ENCODE data around the gene TRPM2.
"Not testable (repeated sequence)": the region's sequence is repeated elsewhere in the genome, so short reads cannot be mapped to it uniquely, and the experiment has no call there.

Gene TRPM2

DNA sequence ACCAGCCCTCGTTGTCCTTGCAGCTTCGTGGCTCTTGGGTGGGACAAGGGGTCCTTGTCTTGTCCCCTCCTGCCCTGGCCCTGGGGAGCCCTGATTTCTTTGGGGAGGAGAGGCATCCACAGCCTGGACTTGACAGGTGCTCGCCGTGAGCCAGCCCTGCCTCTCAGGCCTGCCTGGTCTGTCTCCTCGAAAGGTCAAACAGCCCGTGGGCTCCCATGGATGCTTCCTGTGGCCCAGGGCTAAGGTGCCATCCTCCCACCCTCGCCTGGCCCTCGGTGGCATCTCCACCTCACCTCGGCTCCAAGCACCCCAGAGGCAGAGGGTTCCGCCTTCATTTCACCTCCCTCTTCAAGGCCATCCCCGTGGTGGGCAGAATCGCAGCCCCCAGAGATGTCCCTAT lies 110.9 kb downstream of the TRPM2 start:
- H3K9me3 Mint-ChIP-seq: no peaks in the 10 kb centered on the region
- no peak overlapping the region for H3K4me3 Mint-ChIP-seq
- no peaks in the 10 kb centered on the region for H3K36me3 Mint-ChIP-seq (ENCODE audit: low read depth)
- no peaks in the 10 kb centered on the region for H3K27me3 Mint-ChIP-seq (ENCODE audit: low read depth)
- no peak overlapping the region for H3K27ac Mint-ChIP-seq
- H3K4me1 Mint-ChIP-seq (ENCODE audit: low read depth): no peaks in the 10 kb centered on the region

DNA sequence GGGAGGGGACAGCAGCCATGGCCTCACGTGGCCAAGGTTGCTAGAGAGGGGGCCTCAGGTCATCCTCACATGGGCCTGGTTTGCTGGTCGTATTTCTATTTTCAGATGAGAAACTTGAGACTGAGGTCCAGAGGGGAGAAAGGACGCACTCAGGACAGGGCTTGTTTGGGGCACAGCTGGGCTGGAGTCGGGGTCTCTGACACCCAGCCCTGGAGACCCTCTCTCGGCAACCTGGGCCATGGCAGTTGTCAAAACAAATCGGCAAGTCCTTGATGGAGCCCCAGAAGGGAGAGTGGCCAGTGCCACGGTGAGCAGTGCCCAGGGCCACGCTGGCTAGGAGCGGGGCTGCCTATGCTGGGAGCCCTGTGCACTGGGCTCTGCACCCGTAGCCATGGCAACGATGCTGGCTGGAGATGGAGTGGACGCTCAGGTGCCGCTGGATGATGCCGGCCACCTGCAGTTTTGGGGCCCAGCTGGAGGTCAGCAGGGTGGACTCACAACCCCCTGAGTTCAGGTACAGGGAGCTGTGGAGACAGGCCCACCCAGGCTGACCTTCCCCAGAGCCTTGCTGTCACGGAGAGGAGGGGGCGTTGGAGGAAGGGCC lies 113.0 kb downstream of the TRPM2 start:
- Mint-ChIP-seq H3K27ac (no peak overlapping the region), H3K4me1 (ENCODE audit: low read depth) (no peaks in the 10 kb centered on the region), H3K4me3 (no peak overlapping the region), H3K27me3 (ENCODE audit: low read depth) (no peaks in the 10 kb centered on the region), H3K9me3 (no peaks in the 10 kb centered on the region), H3K36me3 (ENCODE audit: low read depth) (no peaks in the 10 kb centered on the region)

DNA sequence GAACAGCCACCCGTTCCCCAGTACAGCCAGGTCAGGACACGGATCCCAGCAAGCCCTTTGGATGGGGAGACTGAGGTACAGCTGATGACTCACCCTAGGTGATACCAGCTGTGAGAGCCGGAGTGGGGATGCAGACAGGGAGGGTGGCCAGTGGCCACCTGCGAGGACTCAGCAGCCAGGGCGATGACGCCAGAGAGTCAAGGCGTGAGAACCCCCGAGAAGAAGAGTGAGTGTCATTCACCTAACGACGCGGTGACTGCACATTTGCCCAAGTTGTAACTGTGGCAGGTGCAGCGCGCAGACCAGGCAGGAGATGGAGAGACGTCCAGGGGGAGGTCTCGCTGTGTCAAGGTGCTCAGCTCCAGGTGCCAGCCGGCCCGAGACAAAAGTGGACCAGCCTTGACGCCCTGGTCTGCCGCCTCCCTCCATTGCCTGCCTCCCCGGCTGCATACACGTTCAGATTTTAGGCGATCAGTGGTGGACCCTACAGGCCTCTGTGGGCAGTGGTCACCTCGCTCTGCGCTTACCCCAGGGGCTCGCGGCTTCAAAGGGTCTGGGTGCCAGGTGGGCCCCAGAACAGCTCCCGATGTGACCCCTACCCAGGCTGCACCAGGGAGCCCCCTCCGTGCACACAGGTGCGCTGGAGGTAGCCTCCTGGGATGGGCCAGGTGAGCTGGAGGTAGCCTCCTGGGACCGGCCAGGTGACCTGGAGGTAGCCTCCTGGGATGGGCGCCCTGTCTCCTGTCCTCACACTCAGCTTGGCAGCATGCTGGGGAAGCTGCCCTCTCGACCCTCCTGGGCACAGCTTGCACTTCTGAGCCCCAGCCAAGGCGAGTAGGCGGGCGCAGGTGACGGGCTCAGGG lies 113.8 kb downstream of the TRPM2 start:
- Mint-ChIP-seq H3K36me3 (ENCODE audit: low read depth) (no peaks in the 10 kb centered on the region), H3K27ac (no peak overlapping the region), H3K4me1 (ENCODE audit: low read depth) (no peaks in the 10 kb centered on the region), H3K4me3 (no peak overlapping the region), H3K9me3 (no peaks in the 10 kb centered on the region), H3K27me3 (ENCODE audit: low read depth) (peaks cover 2% of the 10 kb centered on the region)

DNA sequence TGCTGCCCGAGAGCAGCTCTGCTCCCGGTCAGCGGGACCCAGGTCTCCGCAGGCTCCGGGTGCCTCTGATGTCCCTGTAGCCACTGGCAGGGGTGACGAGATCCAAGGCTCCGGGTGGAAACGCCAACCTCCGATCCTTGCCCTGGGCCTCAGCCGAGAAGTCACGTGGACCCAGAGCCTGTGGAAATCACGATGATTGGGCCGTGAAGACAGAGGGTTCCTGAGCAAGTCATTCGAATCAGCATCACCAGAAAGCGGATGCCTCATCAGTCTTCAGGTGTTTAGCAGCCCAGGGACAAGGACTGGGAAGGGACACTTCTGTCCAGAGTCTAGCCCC lies 114.4 kb downstream of the TRPM2 start:
- Mint-ChIP-seq H3K4me3 (no peak overlapping the region), H3K4me1 (ENCODE audit: low read depth) (no peaks in the 10 kb centered on the region), H3K27ac (no peak overlapping the region), H3K9me3 (no peaks in the 10 kb centered on the region), H3K36me3 (ENCODE audit: low read depth) (no peaks in the 10 kb centered on the region), H3K27me3 (ENCODE audit: low read depth) (peaks cover 3% of the 10 kb centered on the region)

DNA sequence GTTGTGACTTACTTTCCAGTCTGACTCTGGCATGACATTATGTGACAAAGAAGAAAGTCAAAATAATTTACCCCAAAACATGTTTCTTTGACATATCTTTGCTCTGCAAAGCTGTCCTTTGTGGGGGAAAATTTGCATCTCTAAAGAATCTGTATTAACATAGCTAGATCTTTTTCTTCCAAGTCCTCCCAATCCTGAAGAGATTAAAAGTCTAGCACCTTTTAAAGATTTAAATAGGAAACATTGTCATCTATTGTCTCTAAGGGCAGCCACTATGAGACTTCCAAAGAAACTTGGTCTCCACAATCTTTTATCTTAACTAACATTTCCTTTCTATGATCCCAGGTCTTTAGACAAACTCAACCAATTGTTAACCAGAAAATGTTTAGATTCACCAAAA lies 117.9 kb downstream of the TRPM2 start:
- H3K27ac Mint-ChIP-seq: no peak overlapping the region
- H3K4me3 Mint-ChIP-seq: no peak overlapping the region
- no peaks in the 10 kb centered on the region for H3K4me1 Mint-ChIP-seq (ENCODE audit: low read depth)
- H3K9me3 Mint-ChIP-seq: no peaks in the 10 kb centered on the region
- no peaks in the 10 kb centered on the region for H3K36me3 Mint-ChIP-seq (ENCODE audit: low read depth)
- peaks cover 3% of the 10 kb centered on the region for H3K27me3 Mint-ChIP-seq (ENCODE audit: low read depth)

DNA sequence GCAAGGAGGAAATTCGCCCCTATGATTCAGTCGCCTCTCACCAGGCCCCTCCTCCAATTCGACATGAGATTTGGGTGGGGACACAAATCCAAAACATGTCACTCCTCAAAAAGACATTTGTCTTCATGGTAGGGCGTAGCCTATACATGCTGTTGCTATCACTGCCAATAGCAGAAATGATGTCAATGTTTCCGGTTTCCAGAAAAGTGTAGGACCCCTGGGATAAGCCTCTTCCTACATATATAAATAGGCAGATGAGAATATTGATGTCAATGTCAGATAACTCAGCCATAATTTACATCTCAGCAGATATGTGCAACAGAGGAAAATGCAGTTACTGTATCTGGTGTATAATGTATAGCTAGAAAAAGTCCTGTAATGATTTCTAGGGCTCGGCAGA lies 118.6 kb downstream of the TRPM2 start:
- Mint-ChIP-seq H3K36me3 (ENCODE audit: low read depth) (no peaks in the 10 kb centered on the region), H3K27me3 (ENCODE audit: low read depth) (peaks cover 3% of the 10 kb centered on the region), H3K4me3 (no peak overlapping the region), H3K27ac (no peak overlapping the region), H3K9me3 (no peaks in the 10 kb centered on the region), H3K4me1 (ENCODE audit: low read depth) (no peaks in the 10 kb centered on the region)

DNA sequence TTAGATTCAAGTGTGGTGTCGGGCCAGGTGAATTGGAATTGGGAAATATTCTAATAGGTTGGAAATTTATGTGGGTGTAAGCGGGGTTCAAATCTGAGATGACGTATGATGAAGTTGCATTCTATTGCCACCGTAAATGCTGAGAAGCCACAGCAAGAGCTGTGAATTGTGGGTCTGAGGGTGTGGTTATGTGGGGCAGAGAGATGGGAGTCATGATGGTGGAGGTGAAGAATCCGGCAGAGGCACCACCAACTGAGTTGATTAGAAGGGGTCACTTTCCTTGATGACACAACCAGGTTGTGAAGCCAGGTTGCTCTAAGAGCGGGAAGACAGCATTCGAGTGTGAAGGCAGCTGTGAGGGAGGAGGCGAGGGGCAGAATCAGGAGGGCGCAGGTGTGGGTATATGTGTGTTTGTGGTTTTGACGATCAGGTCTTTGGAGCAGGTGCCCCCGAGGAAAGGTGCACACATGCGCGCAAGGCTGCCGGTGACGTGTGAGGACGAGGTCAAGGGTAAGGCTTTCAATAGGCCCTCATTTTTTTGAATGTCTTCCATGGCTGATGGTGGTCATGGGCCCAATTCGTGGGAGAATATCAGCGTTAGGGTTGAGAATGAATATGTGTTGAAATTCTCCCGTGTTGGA lies 120.6 kb downstream of the TRPM2 start:
- no peak overlapping the region for H3K4me3 Mint-ChIP-seq
- peaks cover 2% of the 10 kb centered on the region for H3K4me1 Mint-ChIP-seq (ENCODE audit: low read depth)
- no peaks in the 10 kb centered on the region for H3K36me3 Mint-ChIP-seq (ENCODE audit: low read depth)
- no peak overlapping the region for H3K27ac Mint-ChIP-seq
- H3K9me3 Mint-ChIP-seq: no peaks in the 10 kb centered on the region
- H3K27me3 Mint-ChIP-seq (ENCODE audit: low read depth): peaks cover 3% of the 10 kb centered on the region

DNA sequence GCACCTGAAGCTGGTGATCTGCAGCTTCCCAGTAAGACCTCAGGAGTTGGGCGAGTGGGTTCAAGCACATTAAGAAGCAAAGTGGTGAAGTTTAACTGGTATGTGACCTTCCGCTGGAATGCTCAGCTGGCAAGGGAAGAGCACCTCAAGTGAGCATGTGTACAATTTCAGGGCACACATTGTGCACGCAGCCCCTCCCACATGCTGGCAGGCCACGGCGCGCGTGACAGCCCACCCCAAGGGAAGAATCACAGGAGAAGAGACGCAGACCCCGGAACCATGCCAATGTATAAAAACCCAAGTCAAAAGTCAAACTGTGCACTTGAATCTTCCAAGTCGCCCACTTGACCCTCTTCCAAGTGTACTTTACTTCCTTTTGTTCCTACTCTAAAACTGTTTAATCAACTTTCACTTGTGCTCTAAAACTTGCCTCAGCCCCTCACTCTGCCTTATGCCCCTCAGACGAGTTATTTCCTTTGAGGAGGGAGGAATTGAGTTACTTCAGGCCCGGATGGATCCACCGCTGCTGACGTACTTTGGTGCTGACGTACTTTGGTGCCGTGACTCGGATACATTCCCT lies 121.9 kb downstream of the TRPM2 start:
- peaks cover 3% of the 10 kb centered on the region for H3K27me3 Mint-ChIP-seq (ENCODE audit: low read depth)
- H3K4me1 Mint-ChIP-seq (ENCODE audit: low read depth): peaks cover 7% of the 10 kb centered on the region
- H3K4me3 Mint-ChIP-seq: no peak overlapping the region
- no peaks in the 10 kb centered on the region for H3K9me3 Mint-ChIP-seq
- no peaks in the 10 kb centered on the region for H3K36me3 Mint-ChIP-seq (ENCODE audit: low read depth)
- H3K27ac Mint-ChIP-seq: no peak overlapping the region

DNA sequence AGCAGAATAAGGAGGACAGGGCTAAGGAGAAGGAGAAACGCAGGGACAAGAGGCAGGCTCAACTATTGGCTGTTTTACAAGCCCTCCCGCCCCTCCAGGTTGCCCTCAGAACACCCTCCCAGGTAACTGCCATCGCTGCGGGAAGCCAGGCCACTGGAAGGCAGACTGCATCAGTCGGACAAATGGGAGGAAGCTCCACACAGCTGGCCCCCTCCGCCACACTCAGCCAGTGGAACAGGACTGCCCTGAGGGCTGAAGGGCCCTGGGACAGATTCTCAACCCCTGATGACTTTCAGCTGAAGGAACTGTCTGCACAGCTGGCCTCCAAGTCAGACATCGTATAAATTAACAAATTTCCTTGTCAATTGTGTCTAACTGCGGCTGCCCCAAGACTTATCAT lies 123.7 kb downstream of the TRPM2 start:
- Mint-ChIP-seq H3K36me3 (ENCODE audit: low read depth) (no peaks in the 10 kb centered on the region), H3K9me3 (no peaks in the 10 kb centered on the region), H3K27ac (no peak overlapping the region), H3K4me3 (no peak overlapping the region), H3K4me1 (ENCODE audit: low read depth) (peaks cover 7% of the 10 kb centered on the region), H3K27me3 (ENCODE audit: low read depth) (peaks cover 2% of the 10 kb centered on the region)

DNA sequence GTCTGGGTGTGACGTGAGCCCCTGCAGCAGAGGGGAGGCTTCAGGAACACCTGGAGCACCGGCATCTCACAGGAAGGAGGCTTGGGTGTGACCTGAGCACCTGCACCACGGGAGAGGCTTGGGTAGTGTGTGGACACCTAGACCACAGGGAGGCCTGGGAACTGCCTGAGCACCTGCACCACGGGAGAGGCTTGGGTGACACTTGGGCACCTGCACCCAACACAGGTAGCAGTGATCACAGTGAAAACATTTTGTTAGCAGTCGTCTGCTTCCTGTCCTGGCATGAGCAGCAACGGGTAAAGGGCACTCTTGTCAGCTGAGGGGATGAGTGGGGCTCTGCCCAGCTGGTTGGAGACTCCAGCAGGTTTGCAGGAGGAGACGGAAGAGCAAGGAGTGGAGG lies 124.3 kb downstream of the TRPM2 start:
- H3K27ac Mint-ChIP-seq: no peak overlapping the region
- peaks cover 7% of the 10 kb centered on the region for H3K4me1 Mint-ChIP-seq (ENCODE audit: low read depth)
- no peaks in the 10 kb centered on the region for H3K9me3 Mint-ChIP-seq
- H3K27me3 Mint-ChIP-seq (ENCODE audit: low read depth): no peaks in the 10 kb centered on the region
- H3K36me3 Mint-ChIP-seq (ENCODE audit: low read depth): no peaks in the 10 kb centered on the region
- H3K4me3 Mint-ChIP-seq: no peak overlapping the region

DNA sequence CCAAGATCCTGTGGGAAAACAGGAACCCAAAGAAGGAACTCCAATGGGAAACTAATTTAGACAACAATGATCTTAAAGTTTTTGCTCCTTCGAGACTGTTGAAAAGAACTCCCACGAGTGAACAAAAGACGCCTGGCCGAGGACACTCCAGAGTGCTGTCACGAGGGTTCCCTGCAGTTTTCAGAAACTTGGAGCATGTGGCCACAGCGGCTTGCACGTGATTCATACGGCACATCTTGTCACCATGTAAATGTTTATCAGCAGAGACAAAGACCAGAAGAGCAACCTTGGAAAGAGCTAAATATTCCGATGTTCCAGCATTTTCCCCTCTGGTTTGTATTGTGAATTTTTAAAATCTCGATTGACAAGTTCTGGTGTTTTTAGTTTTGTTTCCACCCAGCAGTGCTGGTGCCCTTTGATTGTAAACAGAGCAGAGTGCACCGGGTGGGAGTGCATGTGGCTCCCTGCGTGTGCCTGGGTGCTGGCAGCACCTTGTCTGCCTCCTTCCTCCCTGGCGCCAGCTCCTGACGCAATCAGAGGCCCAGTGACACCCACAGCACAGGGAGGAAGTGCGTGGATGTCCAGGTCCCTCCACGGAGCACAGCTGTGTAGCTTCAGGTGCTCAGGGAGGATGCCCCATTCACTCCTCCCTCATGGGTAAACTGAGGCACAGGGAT lies 124.8 kb downstream of the TRPM2 start:
- H3K27me3 Mint-ChIP-seq (ENCODE audit: low read depth): no peaks in the 10 kb centered on the region
- no peaks in the 10 kb centered on the region for H3K9me3 Mint-ChIP-seq
- H3K36me3 Mint-ChIP-seq (ENCODE audit: low read depth): no peaks in the 10 kb centered on the region
- H3K4me1 Mint-ChIP-seq (ENCODE audit: low read depth): peaks cover 7% of the 10 kb centered on the region
- no peak overlapping the region for H3K27ac Mint-ChIP-seq
- H3K4me3 Mint-ChIP-seq: no peak overlapping the region

DNA sequence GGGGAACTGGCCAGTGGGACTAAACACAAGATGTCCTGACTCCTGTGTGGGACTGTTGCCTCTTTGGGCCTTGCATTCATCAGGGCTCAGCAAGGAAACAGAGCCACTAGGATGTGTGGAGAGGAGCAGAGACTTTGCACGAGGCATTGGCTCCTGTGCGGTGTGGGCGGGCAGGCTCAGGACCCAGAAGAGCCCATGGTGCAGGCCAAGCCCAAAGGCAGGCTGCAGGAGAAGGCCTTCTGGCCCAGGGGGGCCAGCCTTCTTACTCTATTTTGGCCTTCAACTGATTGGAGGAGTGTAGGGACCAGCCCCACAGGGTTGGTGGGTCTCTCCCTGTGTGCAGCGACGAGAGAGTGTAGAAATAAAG lies 125.4 kb downstream of the TRPM2 start:
- H3K27ac Mint-ChIP-seq: no peak overlapping the region
- H3K9me3 Mint-ChIP-seq: no peaks in the 10 kb centered on the region
- H3K36me3 Mint-ChIP-seq (ENCODE audit: low read depth): no peaks in the 10 kb centered on the region
- no peaks in the 10 kb centered on the region for H3K27me3 Mint-ChIP-seq (ENCODE audit: low read depth)
- H3K4me3 Mint-ChIP-seq: no peak overlapping the region
- peaks cover 7% of the 10 kb centered on the region for H3K4me1 Mint-ChIP-seq (ENCODE audit: low read depth)

DNA sequence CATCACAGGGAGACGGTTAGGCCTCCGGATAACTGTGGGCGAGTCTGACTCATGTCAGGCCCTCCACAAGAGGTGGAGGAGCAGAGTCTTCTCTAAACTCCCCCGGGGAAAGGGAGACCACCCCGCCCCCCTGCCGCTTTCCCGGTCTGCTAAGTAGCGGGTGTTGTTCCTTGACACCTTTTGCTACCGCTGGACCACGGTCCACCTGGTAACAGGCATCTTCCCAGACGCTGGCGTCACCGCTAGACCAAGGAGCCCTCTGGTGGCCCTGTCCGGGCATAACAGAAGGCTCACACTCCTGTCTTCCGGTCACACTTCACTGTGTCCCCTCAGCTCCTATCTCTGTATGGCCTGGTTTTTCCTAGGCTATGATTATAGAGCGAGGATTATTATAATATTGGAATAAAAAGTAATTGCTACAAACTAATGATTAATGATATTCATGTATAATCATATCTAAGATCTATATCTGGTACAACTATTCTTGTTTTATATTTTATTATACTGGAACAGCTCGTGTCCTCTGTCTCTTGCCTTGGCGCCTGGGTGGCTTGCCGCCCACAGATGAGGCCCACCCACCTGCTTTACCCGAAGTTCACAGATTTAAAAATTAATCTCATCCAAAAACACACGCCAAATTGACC lies 126.3 kb downstream of the TRPM2 start:
- not testable (repeated sequence) for H3K4me1 Mint-ChIP-seq (ENCODE audit: low read depth); H3K4me3 Mint-ChIP-seq

More for the DNA sequence above, 126.3 kb downstream of the TRPM2 start:
- not testable (repeated sequence) for H3K9me3 Mint-ChIP-seq; H3K36me3 Mint-ChIP-seq (ENCODE audit: low read depth); H3K27me3 Mint-ChIP-seq (ENCODE audit: low read depth); H3K27ac Mint-ChIP-seq

Data from T-helper 1 cell treated with Interleukin-12 subunit alpha and Interleukin-12 subunit beta and Interleukin-4 antibody, amounts not matched to agents 30 μg/mL and 1 μg/mL, for 36 hours (primary cell).